ENCODE results near the gene ZNF829. TPM values are rescaled to one million over a fixed set of nuclear protein-coding genes. Genes with fewer than 3 reads are reported as not detected.

The ZNF829 gene
- 2.6 and 3.5 TPM in 2 replicates for total RNA-seq

DNA sequence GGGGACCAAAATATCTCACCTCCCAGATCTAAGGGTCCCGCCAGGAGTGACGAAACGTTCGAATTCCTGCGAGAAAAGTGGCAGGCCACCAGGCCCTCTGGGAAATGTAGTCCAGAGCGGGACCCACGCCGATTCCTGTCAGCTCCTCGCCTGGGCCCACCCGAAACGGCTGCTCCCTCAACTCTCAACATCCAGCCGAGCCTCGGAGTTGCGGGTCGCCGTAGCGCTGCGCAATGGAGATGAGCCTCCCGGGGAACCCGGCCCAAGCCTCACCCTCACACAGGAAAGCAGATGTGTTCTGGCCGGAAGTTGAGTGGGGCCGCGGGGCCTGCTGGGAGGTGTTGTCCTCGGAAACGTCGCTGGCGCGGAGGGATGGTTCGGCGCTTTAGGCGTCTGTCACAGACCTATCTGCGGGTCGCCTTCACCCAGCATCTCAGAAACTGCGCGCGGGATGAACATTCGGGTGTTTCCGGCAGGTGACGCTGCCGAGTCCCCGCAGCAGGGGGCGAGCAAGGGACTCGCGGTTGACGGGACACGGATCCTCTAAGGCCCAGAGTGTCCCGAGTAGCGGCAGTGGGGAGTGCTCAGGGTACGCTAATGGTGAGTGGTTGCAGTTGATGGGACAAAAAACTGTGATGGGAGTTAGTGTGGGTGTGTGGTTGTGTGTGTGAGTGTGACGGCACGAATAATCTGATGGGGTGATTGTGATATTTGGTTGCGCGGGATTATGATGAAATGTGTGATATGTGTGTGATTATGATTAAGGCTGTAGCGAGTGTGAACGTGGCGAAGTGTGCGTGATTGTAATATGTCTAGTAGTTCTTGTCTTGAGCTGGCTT lies at the start of gene ZNF829, which contains the start of gene ZNF568:
ZNF829 (minus strand) TSS at position 300 of the 839 bp plus-strand sequence. CDS start 1,124 bp downstream, outside the sequence.
ZNF568 (plus strand) TSS at position 341 of the 839 bp plus-strand sequence. CDS start 6,439 bp downstream, outside the sequence.
- DNase-seq (ENCODE audit: low read depth): peak; percentile 92
- TF ChIP-seq, protein P1, sequence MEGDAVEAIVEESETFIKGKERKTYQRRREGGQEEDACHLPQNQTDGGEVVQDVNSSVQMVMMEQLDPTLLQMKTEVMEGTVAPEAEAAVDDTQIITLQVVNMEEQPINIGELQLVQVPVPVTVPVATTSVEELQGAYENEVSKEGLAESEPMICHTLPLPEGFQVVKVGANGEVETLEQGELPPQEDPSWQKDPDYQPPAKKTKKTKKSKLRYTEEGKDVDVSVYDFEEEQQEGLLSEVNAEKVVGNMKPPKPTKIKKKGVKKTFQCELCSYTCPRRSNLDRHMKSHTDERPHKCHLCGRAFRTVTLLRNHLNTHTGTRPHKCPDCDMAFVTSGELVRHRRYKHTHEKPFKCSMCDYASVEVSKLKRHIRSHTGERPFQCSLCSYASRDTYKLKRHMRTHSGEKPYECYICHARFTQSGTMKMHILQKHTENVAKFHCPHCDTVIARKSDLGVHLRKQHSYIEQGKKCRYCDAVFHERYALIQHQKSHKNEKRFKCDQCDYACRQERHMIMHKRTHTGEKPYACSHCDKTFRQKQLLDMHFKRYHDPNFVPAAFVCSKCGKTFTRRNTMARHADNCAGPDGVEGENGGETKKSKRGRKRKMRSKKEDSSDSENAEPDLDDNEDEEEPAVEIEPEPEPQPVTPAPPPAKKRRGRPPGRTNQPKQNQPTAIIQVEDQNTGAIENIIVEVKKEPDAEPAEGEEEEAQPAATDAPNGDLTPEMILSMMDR (IDR thresholded peaks at IDR 0.05; ENCODE audit: insufficient read depth, low read depth, low read length): peak; percentile 67
- peak within 1 kb of the TSS; percentile 91 for H3K4me3 ChIP-seq (ENCODE audit: low read depth, low read length)

GRCh38 chr19:36963280-36963679 lies 47.2 kb upstream of the ZNF829 start:
- TF ChIP-seq, protein P1 (IDR thresholded peaks at IDR 0.05; ENCODE audit: insufficient read depth, low read depth, low read length): no peak
- H3K4me3 ChIP-seq (ENCODE audit: low read depth, low read length): no peak overlapping the region
- DNase-seq (ENCODE audit: low read depth): no peak

DNA sequence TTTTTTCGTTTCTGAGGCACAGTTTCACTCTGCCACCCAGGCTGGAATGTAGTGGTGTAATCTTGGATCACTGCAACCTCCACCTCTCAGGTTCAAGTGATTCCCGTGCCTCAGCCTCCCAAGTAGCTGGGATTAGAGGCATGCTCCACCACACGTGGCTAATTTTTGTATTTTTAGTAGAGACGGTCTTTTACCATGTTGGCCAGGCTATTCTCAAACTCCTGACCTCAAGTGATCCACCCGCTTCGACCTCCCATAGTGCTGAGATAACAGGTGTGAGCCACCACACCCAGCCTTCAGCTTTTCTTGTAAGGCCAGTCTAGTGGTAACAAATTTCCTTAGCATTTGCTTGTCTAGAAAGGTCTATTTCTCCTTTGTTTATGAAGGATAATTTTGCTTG lies 46.3 kb upstream of the ZNF829 start:
- TF ChIP-seq, protein P1 (IDR thresholded peaks at IDR 0.05; ENCODE audit: insufficient read depth, low read depth, low read length): no peak
- DNase-seq (ENCODE audit: low read depth): no peak
- H3K4me3 ChIP-seq (ENCODE audit: low read depth, low read length): no peak overlapping the region

- DNase-seq (ENCODE audit: low read depth): no peak
Measured at GRCh38 chr19:36950335-36951119, 34.4 kb upstream of the ZNF829 start.

DNA sequence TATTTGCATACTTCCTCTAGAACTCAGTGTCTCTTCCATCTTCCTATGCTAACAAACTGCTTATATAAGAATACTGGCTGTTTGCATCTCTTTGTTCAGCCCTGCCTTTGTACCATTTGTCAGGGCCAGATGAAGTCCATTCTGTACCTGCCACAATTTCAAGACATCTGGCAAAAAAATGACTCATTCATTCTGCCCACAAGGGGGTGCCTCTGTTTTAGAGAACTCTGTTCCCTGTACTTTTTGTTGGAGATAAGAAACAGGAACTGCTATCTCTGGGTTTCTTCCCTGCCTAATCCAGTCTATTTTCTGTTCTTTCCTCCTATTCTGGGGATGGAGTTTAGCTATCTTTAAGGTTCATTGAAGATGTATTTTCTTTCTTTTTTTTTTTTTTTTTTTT lies 23.1 kb upstream of the ZNF829 start:
- TF ChIP-seq, protein P1 (IDR thresholded peaks at IDR 0.05; ENCODE audit: insufficient read depth, low read depth, low read length): peak; percentile 22
- DNase-seq (ENCODE audit: low read depth): no peak
- H3K4me3 ChIP-seq (ENCODE audit: low read depth, low read length): no peak overlapping the region

More at GRCh38 chr19:36950335-36951119, 34.4 kb upstream of the ZNF829 start:
- no peak overlapping the region for H3K4me3 ChIP-seq (ENCODE audit: low read depth, low read length)
- TF ChIP-seq, protein P1 (IDR thresholded peaks at IDR 0.05; ENCODE audit: insufficient read depth, low read depth, low read length): no peak

GRCh38 chr19:36931684-36932083 lies 15.6 kb upstream of the ZNF829 start:
- H3K4me3 ChIP-seq (ENCODE audit: low read depth, low read length): no peak overlapping the region
- TF ChIP-seq, protein P1 (IDR thresholded peaks at IDR 0.05; ENCODE audit: insufficient read depth, low read depth, low read length): no peak

More at GRCh38 chr19:36931684-36932083, 15.6 kb upstream of the ZNF829 start:
- DNase-seq (ENCODE audit: low read depth): no peak
